Measurements from ENCODE around the gene CDH13.

The CDH13 gene

DNA sequence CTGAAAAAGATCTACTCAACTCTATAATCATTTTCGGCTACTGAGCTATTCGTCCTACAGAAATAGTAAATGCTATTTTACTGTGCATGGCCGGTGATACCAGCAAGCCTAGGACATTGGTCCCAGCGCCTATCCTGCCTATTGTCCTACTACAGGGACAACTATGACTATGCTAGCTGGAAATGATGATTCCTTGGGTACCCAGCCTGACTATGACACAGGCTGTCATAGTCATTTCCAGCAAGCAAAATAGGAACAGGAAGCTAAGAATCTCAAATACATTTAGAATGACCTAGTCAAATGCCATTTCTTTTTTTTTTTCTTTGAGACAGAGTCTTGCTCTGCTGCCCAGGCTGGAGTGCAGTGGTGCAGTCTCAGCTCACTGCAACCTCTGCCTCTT lies 1147.3 kb downstream of the CDH13 start:
- Histone ChIP-seq H3K4me3 (ENCODE audit: low read depth in 1 of 2, low read length in 2 of 2) (no peak overlapping the region), H3K9me3 (ENCODE audit: low read length) (no peaks in the 10 kb centered on the region), H3K27ac (ENCODE audit: low read depth, low read length) (no peak overlapping the region), H3K27me3 (ENCODE audit: control insufficient read depth in 1 of 2, insufficient read depth in 2 of 2, low read length in 2 of 2) (no peaks in the 10 kb centered on the region), H3K36me3 (ENCODE audit: insufficient read depth, low read length) (no peaks in the 10 kb centered on the region), H3K9ac (ENCODE audit: low read length) (no peak overlapping the region), H3K4me1 (ENCODE audit: insufficient read depth, low read length) (no peaks in the 10 kb centered on the region)

DNA sequence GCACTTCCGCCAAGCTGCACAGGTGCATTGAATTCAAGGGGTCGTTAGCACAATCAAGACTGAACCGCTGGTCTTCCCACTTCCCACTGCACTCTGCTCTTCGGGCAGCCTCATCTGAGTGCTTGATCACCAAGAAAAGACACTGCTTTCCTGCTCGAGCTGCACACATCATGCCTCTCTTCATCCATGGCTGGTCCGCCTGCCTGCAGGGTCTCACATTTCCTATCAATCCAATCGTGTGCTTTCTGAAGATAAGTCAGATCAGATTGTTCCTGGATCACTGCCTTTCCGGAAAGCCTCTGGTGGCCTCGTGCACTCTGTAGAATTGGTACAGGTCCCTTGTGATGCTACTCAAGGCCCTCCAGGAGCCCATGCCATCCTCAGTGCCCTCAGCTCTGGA lies 1150.2 kb downstream of the CDH13 start:
- Histone ChIP-seq H3K4me3 (ENCODE audit: low read depth in 1 of 2, low read length in 2 of 2) (no peak overlapping the region), H3K4me1 (ENCODE audit: insufficient read depth, low read length) (no peaks in the 10 kb centered on the region), H3K27ac (ENCODE audit: low read depth, low read length) (no peak overlapping the region), H3K27me3 (ENCODE audit: control insufficient read depth in 1 of 2, insufficient read depth in 2 of 2, low read length in 2 of 2) (no peaks in the 10 kb centered on the region), H3K9me3 (ENCODE audit: low read length) (no peaks in the 10 kb centered on the region), H3K36me3 (ENCODE audit: insufficient read depth, low read length) (no peaks in the 10 kb centered on the region), H3K9ac (ENCODE audit: low read length) (no peak overlapping the region)

DNA sequence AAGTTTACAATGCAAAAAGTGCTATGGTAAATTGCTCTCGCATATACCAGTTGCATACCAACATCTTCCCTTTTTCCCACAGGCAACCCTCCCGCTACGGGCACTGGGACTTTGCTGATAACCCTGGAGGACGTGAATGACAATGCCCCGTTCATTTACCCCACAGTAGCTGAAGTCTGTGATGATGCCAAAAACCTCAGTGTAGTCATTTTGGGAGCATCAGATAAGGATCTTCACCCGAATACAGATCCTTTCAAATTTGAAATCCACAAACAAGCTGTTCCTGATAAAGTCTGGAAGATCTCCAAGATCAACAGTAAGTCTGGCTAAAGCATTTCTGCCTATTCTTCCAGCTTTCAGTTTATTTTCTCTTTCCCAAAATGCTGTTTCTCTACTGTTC lies 1153.1 kb downstream of the CDH13 start:
- Histone ChIP-seq H3K27ac (ENCODE audit: low read depth, low read length) (no peak overlapping the region), H3K4me3 (ENCODE audit: low read depth in 1 of 2, low read length in 2 of 2) (no peak overlapping the region), H3K27me3 (ENCODE audit: control insufficient read depth in 1 of 2, insufficient read depth in 2 of 2, low read length in 2 of 2) (no peaks in the 10 kb centered on the region), H3K36me3 (ENCODE audit: insufficient read depth, low read length) (no peaks in the 10 kb centered on the region), H3K4me1 (ENCODE audit: insufficient read depth, low read length) (no peaks in the 10 kb centered on the region), H3K9me3 (ENCODE audit: low read length) (no peaks in the 10 kb centered on the region), H3K9ac (ENCODE audit: low read length) (no peak overlapping the region)

DNA sequence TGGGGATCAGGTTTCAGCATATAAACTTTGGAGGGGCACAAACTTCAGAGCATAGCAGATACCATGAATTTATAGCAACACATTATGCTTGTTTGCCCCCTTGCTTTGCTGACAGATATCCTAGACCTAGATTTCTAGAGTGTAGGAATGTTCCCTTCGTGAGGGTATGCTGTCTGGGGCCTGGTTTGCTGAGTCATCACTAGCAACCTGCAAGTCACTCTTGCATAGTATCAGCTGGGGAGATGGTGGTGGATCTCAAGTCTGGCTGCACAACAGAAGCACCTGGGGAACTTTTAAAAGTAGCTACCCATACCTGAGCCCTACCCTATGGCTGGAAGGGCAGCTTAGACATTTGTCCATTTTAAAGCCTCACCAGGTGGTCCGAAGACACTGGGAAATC lies 1158.7 kb downstream of the CDH13 start:
- no peaks in the 10 kb centered on the region for H3K36me3 ChIP-seq (ENCODE audit: insufficient read depth, low read length)
- H3K27me3 ChIP-seq (ENCODE audit: control insufficient read depth in 1 of 2, insufficient read depth in 2 of 2, low read length in 2 of 2) = no peaks in the 10 kb centered on the region
- no peaks in the 10 kb centered on the region for H3K9me3 ChIP-seq (ENCODE audit: low read length)
- H3K9ac ChIP-seq (ENCODE audit: low read length) = no peak overlapping the region
- no peak overlapping the region for H3K27ac ChIP-seq (ENCODE audit: low read depth, low read length)
- no peaks in the 10 kb centered on the region for H3K4me1 ChIP-seq (ENCODE audit: insufficient read depth, low read length)
- H3K4me3 ChIP-seq (ENCODE audit: low read depth in 1 of 2, low read length in 2 of 2) = no peak overlapping the region

DNA sequence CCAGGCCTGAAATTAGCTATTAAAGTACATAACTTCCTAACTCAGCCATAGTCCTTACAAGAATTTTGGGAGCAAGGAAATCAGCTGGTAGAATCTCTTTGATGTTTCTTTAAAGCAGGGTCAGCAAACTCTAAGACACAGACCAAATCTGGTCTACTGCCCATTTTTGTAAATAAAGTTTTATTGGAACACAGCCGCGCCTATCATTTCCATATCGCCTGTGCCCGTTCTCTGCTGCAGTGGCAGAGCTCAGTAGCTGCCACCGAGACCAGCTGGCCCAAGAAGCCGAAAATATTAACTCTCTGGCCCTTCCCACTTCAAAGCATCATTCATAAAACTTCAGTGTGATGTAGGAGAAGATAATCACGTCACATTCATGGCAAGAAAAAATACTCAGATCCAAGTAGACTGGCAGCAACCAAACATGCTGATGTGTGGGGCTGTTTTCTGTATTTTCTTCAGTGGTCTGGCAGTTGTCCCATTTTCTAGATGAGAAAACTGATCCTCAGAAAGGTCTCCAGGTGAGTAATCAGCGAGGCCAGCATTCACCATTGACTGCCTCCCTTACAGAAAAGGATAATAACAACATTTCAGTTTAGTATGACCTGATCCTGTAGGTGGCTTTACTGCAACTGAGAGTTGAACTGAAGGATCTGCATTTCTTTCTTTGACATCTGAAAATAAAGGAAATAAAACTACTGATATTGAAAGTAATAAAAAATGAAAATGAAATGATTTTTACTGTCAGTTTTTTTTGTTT lies 1163.1 kb downstream of the CDH13 start:
- no peak overlapping the region for H3K9ac ChIP-seq (ENCODE audit: low read length)
- H3K4me3 ChIP-seq (ENCODE audit: low read depth in 1 of 2, low read length in 2 of 2) = no peak overlapping the region
- no peaks in the 10 kb centered on the region for H3K4me1 ChIP-seq (ENCODE audit: insufficient read depth, low read length)
- no peak overlapping the region for H3K27ac ChIP-seq (ENCODE audit: low read depth, low read length)
- H3K9me3 ChIP-seq (ENCODE audit: low read length) = no peaks in the 10 kb centered on the region
- H3K36me3 ChIP-seq (ENCODE audit: insufficient read depth, low read length) = no peaks in the 10 kb centered on the region
- H3K27me3 ChIP-seq (ENCODE audit: control insufficient read depth in 1 of 2, insufficient read depth in 2 of 2, low read length in 2 of 2) = no peaks in the 10 kb centered on the region

DNA sequence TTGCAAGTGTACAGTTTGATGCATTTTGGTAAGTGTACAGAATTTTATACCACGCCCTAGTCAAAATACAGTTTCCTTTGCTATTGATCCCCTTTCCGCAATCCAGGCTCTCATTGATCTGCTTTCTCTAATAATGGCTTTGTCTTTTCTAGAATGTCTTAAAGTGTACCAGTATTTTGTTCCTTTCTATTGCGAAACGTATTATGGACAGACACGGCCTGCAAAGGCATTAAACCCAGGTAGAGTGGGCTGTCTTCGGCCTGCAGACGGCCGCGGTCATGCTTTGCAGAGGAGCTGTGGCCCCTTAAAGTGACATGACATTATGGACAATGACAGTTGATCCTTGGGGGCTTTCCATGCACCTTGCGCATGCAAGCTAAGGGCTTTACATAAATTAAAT lies 1165.1 kb downstream of the CDH13 start:
- Histone ChIP-seq H3K9ac (ENCODE audit: low read length) (no peak overlapping the region), H3K27ac (ENCODE audit: low read depth, low read length) (no peak overlapping the region), H3K27me3 (ENCODE audit: control insufficient read depth in 1 of 2, insufficient read depth in 2 of 2, low read length in 2 of 2) (no peaks in the 10 kb centered on the region), H3K36me3 (ENCODE audit: insufficient read depth, low read length) (no peaks in the 10 kb centered on the region), H3K4me1 (ENCODE audit: insufficient read depth, low read length) (no peaks in the 10 kb centered on the region), H3K4me3 (ENCODE audit: low read depth in 1 of 2, low read length in 2 of 2) (no peak overlapping the region), H3K9me3 (ENCODE audit: low read length) (no peaks in the 10 kb centered on the region)

DNA sequence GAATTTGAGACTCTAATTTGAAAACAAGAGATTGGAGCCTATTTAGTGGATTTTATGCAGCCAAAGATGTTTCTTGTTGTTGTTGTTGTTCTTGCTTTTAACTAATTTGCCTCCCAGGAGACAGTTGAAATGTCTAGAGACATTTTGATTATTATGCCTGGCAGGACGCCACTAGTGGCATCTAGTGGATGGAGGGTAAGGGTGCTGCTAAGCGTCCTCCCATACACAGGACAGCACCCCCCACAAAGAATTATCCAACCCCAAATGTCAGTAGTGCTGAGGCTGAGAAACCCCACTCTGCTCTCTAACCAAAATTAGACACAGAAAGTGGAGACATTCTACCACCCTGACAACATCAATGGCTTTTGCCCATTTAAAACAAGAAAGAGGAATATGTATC lies 1165.6 kb downstream of the CDH13 start:
- no peaks in the 10 kb centered on the region for H3K36me3 ChIP-seq (ENCODE audit: insufficient read depth, low read length)
- H3K27ac ChIP-seq (ENCODE audit: low read depth, low read length) = no peak overlapping the region
- H3K9me3 ChIP-seq (ENCODE audit: low read length) = no peaks in the 10 kb centered on the region
- H3K4me1 ChIP-seq (ENCODE audit: insufficient read depth, low read length) = no peaks in the 10 kb centered on the region
- no peaks in the 10 kb centered on the region for H3K27me3 ChIP-seq (ENCODE audit: control insufficient read depth in 1 of 2, insufficient read depth in 2 of 2, low read length in 2 of 2)
- no peak overlapping the region for H3K4me3 ChIP-seq (ENCODE audit: low read depth in 1 of 2, low read length in 2 of 2)
- no peak overlapping the region for H3K9ac ChIP-seq (ENCODE audit: low read length)

DNA sequence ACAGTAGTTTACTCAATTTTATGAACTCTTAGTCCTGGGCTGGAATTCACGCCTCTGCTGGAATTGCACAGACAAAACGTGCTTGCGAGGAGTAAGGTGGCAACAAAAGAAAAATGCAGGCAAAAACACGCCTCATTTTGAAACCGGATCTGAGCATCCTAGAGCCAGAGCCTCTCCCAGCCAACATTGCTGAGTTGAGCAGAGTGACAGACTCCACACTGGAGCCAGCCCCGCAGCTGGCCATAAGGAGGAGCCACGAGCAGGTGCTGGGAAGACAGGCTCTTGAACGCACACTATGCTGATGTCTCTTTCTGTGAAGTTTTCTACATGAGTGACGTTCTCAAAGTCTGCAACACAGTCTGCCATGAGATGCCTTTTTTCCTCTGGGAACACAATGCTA lies 1166.4 kb downstream of the CDH13 start:
- no peaks in the 10 kb centered on the region for H3K36me3 ChIP-seq (ENCODE audit: insufficient read depth, low read length)
- no peak overlapping the region for H3K27ac ChIP-seq (ENCODE audit: low read depth, low read length)
- no peaks in the 10 kb centered on the region for H3K27me3 ChIP-seq (ENCODE audit: control insufficient read depth in 1 of 2, insufficient read depth in 2 of 2, low read length in 2 of 2)
- no peak overlapping the region for H3K4me3 ChIP-seq (ENCODE audit: low read depth in 1 of 2, low read length in 2 of 2)
- no peaks in the 10 kb centered on the region for H3K9me3 ChIP-seq (ENCODE audit: low read length)
- H3K4me1 ChIP-seq (ENCODE audit: insufficient read depth, low read length) = no peaks in the 10 kb centered on the region
- no peak overlapping the region for H3K9ac ChIP-seq (ENCODE audit: low read length)

DNA sequence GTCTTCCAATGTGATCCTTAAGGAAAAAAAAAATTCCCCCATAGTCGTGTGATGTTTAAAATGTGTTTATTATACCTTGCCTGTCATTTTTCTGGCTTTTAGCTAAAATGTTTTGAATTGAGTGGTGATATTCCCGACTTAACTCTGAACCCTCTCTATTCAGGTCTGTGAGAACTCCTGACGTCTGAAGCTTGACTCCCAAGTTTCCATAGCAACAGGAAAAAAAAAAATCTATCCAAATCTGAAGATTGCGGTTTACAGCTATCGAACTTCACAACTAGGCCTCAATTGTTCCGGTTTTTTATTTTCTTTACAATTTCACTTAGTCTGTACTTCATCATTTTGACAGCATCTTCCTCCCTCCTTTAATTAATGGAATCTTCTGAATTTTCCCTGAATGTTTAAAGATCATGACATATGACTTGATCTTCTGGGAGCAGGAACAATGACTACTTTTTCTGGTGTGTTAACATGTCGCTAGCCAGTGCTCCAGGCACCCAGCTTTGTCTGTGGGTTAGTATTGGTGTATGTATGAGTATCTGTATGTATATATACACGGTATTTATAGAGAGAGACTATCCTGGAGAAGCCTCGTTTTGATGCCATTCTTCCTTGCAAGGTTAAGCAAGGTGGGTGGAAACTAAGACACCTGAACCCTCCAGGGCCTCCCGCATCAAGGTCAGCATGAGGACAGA lies 1168.2 kb downstream of the CDH13 start:
- Histone ChIP-seq H3K4me3 (ENCODE audit: low read depth in 1 of 2, low read length in 2 of 2) (no peak overlapping the region), H3K9ac (ENCODE audit: low read length) (no peak overlapping the region), H3K27ac (ENCODE audit: low read depth, low read length) (no peak overlapping the region), H3K9me3 (ENCODE audit: low read length) (no peaks in the 10 kb centered on the region), H3K4me1 (ENCODE audit: insufficient read depth, low read length) (no peaks in the 10 kb centered on the region), H3K27me3 (ENCODE audit: control insufficient read depth in 1 of 2, insufficient read depth in 2 of 2, low read length in 2 of 2) (no peaks in the 10 kb centered on the region), H3K36me3 (ENCODE audit: insufficient read depth, low read length) (no peaks in the 10 kb centered on the region)

DNA sequence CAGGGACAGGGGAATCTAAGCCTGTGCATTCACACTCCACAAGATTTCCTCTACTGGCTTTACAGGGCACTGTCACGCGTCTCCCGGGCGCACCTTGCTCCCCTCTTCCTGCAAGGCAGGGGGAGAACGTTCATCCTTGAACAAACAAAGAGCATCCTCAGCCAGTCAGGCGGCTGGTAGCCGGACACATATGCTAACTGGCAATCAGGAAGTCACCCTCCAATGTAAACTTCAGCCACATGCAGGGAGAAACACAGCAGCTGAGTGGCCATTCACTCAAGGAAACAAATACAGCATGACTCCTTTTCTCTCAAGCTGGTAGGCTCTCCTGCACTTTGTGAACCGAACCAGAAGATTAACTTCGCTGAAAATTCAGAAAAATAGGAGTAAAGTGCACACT lies 1170.2 kb downstream of the CDH13 start:
- Histone ChIP-seq H3K36me3 (ENCODE audit: insufficient read depth, low read length) (no peaks in the 10 kb centered on the region), H3K9me3 (ENCODE audit: low read length) (no peaks in the 10 kb centered on the region), H3K27ac (ENCODE audit: low read depth, low read length) (no peak overlapping the region), H3K4me3 (ENCODE audit: low read depth in 1 of 2, low read length in 2 of 2) (no peak overlapping the region), H3K27me3 (ENCODE audit: control insufficient read depth in 1 of 2, insufficient read depth in 2 of 2, low read length in 2 of 2) (no peaks in the 10 kb centered on the region), H3K9ac (ENCODE audit: low read length) (no peak overlapping the region), H3K4me1 (ENCODE audit: insufficient read depth, low read length) (peaks cover under 1% of the 10 kb centered on the region)

DNA sequence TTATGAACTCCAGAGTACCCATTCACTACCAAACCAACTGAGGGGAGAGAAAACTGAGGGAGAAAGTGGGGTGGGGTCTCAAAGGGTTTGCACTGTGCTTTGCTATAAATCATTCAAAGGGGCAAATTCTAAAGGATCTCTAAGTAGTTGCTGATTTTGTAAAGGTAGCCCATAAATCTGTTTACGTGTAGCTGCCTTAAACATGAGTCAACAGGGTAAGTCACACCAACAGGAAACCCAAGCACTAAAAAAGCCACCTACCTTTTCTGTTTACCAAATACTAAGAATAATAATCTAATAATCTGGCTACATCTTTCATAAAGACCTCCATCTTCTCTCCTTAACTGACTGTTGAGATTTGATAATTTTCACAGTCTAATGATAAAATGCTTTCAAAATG lies 1172.6 kb downstream of the CDH13 start:
- H3K27me3 ChIP-seq (ENCODE audit: control insufficient read depth in 1 of 2, insufficient read depth in 2 of 2, low read length in 2 of 2) = no peaks in the 10 kb centered on the region
- H3K9me3 ChIP-seq (ENCODE audit: low read length) = no peaks in the 10 kb centered on the region
- H3K4me1 ChIP-seq (ENCODE audit: insufficient read depth, low read length) = peaks cover 10% of the 10 kb centered on the region
- H3K4me3 ChIP-seq (ENCODE audit: low read depth in 1 of 2, low read length in 2 of 2) = no peak overlapping the region
- no peaks in the 10 kb centered on the region for H3K36me3 ChIP-seq (ENCODE audit: insufficient read depth, low read length)
- H3K27ac ChIP-seq (ENCODE audit: low read depth, low read length) = no peak overlapping the region
- no peak overlapping the region for H3K9ac ChIP-seq (ENCODE audit: low read length)

DNA sequence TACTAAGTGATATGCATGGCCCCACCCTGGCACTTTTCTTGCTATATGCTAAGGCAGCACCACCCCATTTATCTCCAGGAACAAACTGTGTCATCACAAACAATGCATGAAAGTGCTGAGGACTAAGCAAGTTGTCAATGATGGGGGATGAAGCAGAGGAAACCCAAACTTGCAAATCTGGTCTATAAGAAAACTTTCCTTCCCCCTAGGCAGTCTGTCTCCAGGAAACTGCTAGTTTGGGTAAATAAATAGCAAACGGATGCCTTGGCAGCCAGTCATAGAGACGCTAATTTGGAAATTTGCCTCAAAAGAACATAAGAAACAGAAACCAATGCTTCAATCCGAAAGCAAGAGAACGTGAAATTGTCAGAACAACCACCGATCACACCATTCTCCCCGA lies 1175.4 kb downstream of the CDH13 start:
- no peak overlapping the region for H3K9ac ChIP-seq (ENCODE audit: low read length)

More for the DNA sequence above, 1175.4 kb downstream of the CDH13 start:
- Histone ChIP-seq H3K27ac (ENCODE audit: low read depth, low read length) (no peak overlapping the region), H3K36me3 (ENCODE audit: insufficient read depth, low read length) (no peaks in the 10 kb centered on the region), H3K4me3 (ENCODE audit: low read depth in 1 of 2, low read length in 2 of 2) (peak overlapping the region; percentile 10 to 30), H3K27me3 (ENCODE audit: control insufficient read depth in 1 of 2, insufficient read depth in 2 of 2, low read length in 2 of 2) (no peaks in the 10 kb centered on the region), H3K9me3 (ENCODE audit: low read length) (no peaks in the 10 kb centered on the region), H3K4me1 (ENCODE audit: insufficient read depth, low read length) (peaks cover 10% of the 10 kb centered on the region)

Measured in muscle layer of colon (tissue), 2 donors.